K562 (cell line): ENCODE results near the gene SLC6A13. TPM values are rescaled to one million over a fixed set of nuclear protein-coding genes. Genes with fewer than 3 reads are reported as not detected.

Experiments
- ATF4 ChIP-seq: fragments of 450-650 bp; formaldehyde crosslinking; IDR thresholded peaks from 2 replicates; pipeline ENCODE4 v1.4.0; 2022; ENCODE audit warnings: mild to moderate bottlenecking, moderate library complexity
- E2F5 ChIP-seq: sonication (generic); formaldehyde crosslinking; IDR thresholded peaks from 2 replicates; pipeline ENCODE4 v1.8.0; 2022; ENCODE audit warnings: mild to moderate bottlenecking, missing genetic modification reagents
- EP300 ChIP-seq: IDR thresholded peaks from 2 replicates; pipeline ENCODE4 v1.6.1; 2012; ENCODE audit warnings: low read length, improper control_type of control experiment
- JUND ChIP-seq, 2 experiments: IDR thresholded peaks; 2 replicates in 1 of 2; 3 replicates in 1 of 2; pipeline ENCODE4 v1.6.1; 2011; ENCODE audit warnings: borderline replicate concordance in 2 of 2, low read depth in 2 of 2, low read length in 2 of 2, improper control_type of control experiment in 1 of 2, missing biosample characterization in 1 of 2, missing genetic modification characterization in 1 of 2, missing genetic modification reagents in 1 of 2
- RNF2 ChIP-seq: sonication (generic); IDR thresholded peaks from 2 replicates; pipeline ENCODE4 v1.6.1; 2016
- RNF219 ChIP-seq: fragments of 250-450 bp; sonication (Bioruptor Pico); IDR thresholded peaks from 2 replicates; pipeline ENCODE4 v1.5.0; 2022; ENCODE audit warnings: mild to moderate bottlenecking
- SOX6 ChIP-seq: fragments of 450-650 bp; IDR thresholded peaks from 2 replicates; pipeline ENCODE4 v1.6.1; 2014; ENCODE audit warnings: mild to moderate bottlenecking
- TAL1 ChIP-seq: fragments of 450-650 bp; IDR thresholded peaks from 2 replicates; pipeline ENCODE4 v1.6.1; 2016; ENCODE audit warnings: mild to moderate bottlenecking
- polyA plus RNA-seq, 8 experiments: library from polyadenylated mRNA; depleted of rRNA in 4 of 8; stranded (reverse) in 5 of 8; unstranded in 3 of 8; fragments of >200 nt; fragmentation: Nextera tagmentation in 2 of 8; fragmentation: Illumina TruSeq in 1 of 8; extraction: Ambion mirVana in 2 of 8; extraction: Trizol in 1 of 8; gene quantifications; 2 replicates each; pipeline versions ENCODE4 v1.2.1 to v1.2.3, GENCODE V29; 2011 to 2014; ENCODE audit warnings: inconsistent platforms in 1 of 8, missing spikeins in 1 of 8
- total RNA-seq, 7 experiments: library from RNA; depleted of rRNA in 6 of 7; stranded (reverse); fragments of >200 nt in 6 of 7; fragmentation: Illumina TruSeq in 2 of 7; extraction: Trizol in 2 of 7; gene quantifications; 2 replicates each; pipeline versions ENCODE4 v1.2.1 to v1.2.3, GENCODE V29; 2011 to 2021; ENCODE audit warnings: low replicate concordance in 1 of 7

The SLC6A13 gene
- total and polyA plus RNA-seq, 9 of the 15 experiments (the other 6 are each of a cell fraction or from before 2014, with no cell fraction given): 0.06 to 0.33 (median 0.22) TPM; not detected in 4

GRCh38 chr12:264269-264668 is 1.6 kb upstream of the SLC6A13 start (continued):
- TF ChIP-seq ATF4 (CRISPR knock-in tag) (no peak), RNF2 (no peak), JUND (IDR thresholded peaks at IDR 0.05; ENCODE audit: borderline replicate concordance, low read depth, low read length) (0 out of 2 replicates have a peak, but pooled peaks have one; percentile 27), JUND (tag; IDR thresholded peaks at IDR 0.05; ENCODE audit: borderline replicate concordance, low read depth, low read length) (no peak), SOX6 (peak; percentile 56; the same call in 1 of the 2 replicates), TAL1 (peak; percentile 63), RNF219 (CRISPR knock-in tag) (no peak), E2F5 (CRISPR knock-in tag) (no peak), EP300 (peak; percentile 67)
